ENCODE measurements around the gene PABPN1. TPM values are rescaled to one million over a fixed set of nuclear protein-coding genes. Genes with fewer than 3 reads are reported as not detected.
A peak's percentile ranks its signal among the peaks of the same experiment; 100 is the strongest.

Gene PABPN1
- total and polyA plus RNA-seq, 9 of the 15 experiments (the other 6 are each of a cell fraction or from before 2014, with no cell fraction given): 32.6 to 388 (median 178) TPM

GRCh38 chr14:23301288-23301968 lies 19.8 kb upstream of the PABPN1 start (continued):
- TF ChIP-seq EGR1 (conservative IDR thresholded peaks at IDR 0.05): peak; percentile 84
- TF ChIP-seq ZNF311 (CRISPR knock-in tag; IDR thresholded peaks at IDR 0.05): no peak
- 0 out of 2 replicates have a peak, but pooled peaks have one; percentile 63 for TF ChIP-seq RNF2 (IDR thresholded peaks at IDR 0.05)
- no peak for TF ChIP-seq ZNF212 (CRISPR knock-in tag; IDR thresholded peaks at IDR 0.05)
- TF ChIP-seq ZNF76 (CRISPR knock-in tag; IDR thresholded peaks at IDR 0.05; ENCODE audit: borderline replicate concordance): no peak; the same call in 1 of the 2 replicates
- TF ChIP-seq TFE3 (CRISPR knock-in tag; IDR thresholded peaks at IDR 0.05): peak; percentile 98
- peak; percentile 15 for TF ChIP-seq FOS (IDR thresholded peaks at IDR 0.05; ENCODE audit: extremely low read depth, insufficient read length)
- no peak for TF ChIP-seq PYGO2 (tag; IDR thresholded peaks at IDR 0.05)
- TF ChIP-seq ZBTB5 (IDR thresholded peaks at IDR 0.05): no peak
- TF ChIP-seq TCF3 (CRISPR knock-in tag; IDR thresholded peaks at IDR 0.05): peak; percentile 27
- TF ChIP-seq GTF2E2 (tag; IDR thresholded peaks at IDR 0.05): no peak
- no peak for TF ChIP-seq TRIM25 (IDR thresholded peaks at IDR 0.05; ENCODE audit: borderline replicate concordance)
- no peak for TF ChIP-seq ZNF197 (CRISPR knock-in tag; IDR thresholded peaks at IDR 0.05; ENCODE audit: low read depth)
- TF ChIP-seq JUND (IDR thresholded peaks at IDR 0.05; ENCODE audit: borderline replicate concordance, low read depth, low read length): peak; percentile 52
- TF ChIP-seq JUND (tag; IDR thresholded peaks at IDR 0.05; ENCODE audit: borderline replicate concordance, low read depth, low read length): peak; percentile 49; the same call in 1 of the 3 replicates
- no peak for TF ChIP-seq DDX20 (tag; IDR thresholded peaks at IDR 0.05; ENCODE audit: low read depth)
- no peak for TF ChIP-seq RBM22 (IDR thresholded peaks at IDR 0.05; ENCODE audit: low read depth, low read length, poor library complexity, severe bottlenecking)
- no peak for TF ChIP-seq NFATC3 (IDR thresholded peaks at IDR 0.05)
- TF ChIP-seq TCFL5 (CRISPR knock-in tag; conservative IDR thresholded peaks at IDR 0.05): no peak
- no peak for TF ChIP-seq GATA2 (CRISPR knock-in tag; IDR thresholded peaks at IDR 0.05)
- no peak; the same call in 1 of the 2 replicates for TF ChIP-seq LEF1 (IDR thresholded peaks at IDR 0.05)
- no peak for TF ChIP-seq ZZZ3 (IDR thresholded peaks at IDR 0.05)
- TF ChIP-seq LCOR (CRISPR knock-in tag; IDR thresholded peaks at IDR 0.05): peak; percentile 51; the same call in 1 of the 2 replicates
- TF ChIP-seq ZFP36 (IDR thresholded peaks at IDR 0.05; ENCODE audit: low read depth, low read length, partially characterized antibody): no peak
- TF ChIP-seq HDAC8 (tag; IDR thresholded peaks at IDR 0.05): no peak; the same call in 1 of the 2 replicates

Data from K562 (cell line).